Lung (tissue), 12 donors: Measurements from ENCODE around the gene RNASE1. TPM values are rescaled to one million over a fixed set of nuclear protein-coding genes. Genes with fewer than 3 reads are reported as not detected.

Source experiments
- ATAC-seq: fragments of 200-7000 bp; cut with Tn5 transposase; one replicate; pipeline ENCODE4 v1.9.1; 2020; ENCODE audit warnings: moderate number of reproducible peaks; ENCODE audit not compliant: insufficient read depth, low FRiP score
- DNase-seq, 3 donors: peaks; one replicate each; pipeline ENCODE4 v3.0.0-alpha.2; 2013 to 2017
- H3K27ac ChIP-seq, 2 donors: one replicate each; pipeline ENCODE4 v1.5.1; 2013; ENCODE audit warnings: mild to moderate bottlenecking in 2 of 2, moderate library complexity in 2 of 2, control low read depth in 1 of 2, inconsistent platforms in 1 of 2, low read depth in 1 of 2, low read length in 1 of 2
- H3K27me3 ChIP-seq, 3 donors: one replicate each; pipeline ENCODE4 v1.5.1; 2013; ENCODE audit warnings: low read length in 2 of 3; ENCODE audit not compliant: control insufficient read depth in 3 of 3, insufficient read depth in 3 of 3
- H3K36me3 ChIP-seq, 4 donors: one replicate each; pipeline ENCODE4 v1.5.1; 2013; ENCODE audit warnings: low read length in 4 of 4, mild to moderate bottlenecking in 1 of 4, moderate library complexity in 1 of 4; ENCODE audit not compliant: control insufficient read depth in 4 of 4, insufficient read depth in 4 of 4
- H3K4me1 ChIP-seq, 5 donors: one replicate each; pipeline ENCODE4 v1.5.1; 2013; ENCODE audit warnings: low read length in 5 of 5, mild to moderate bottlenecking in 2 of 5, moderate library complexity in 1 of 5; ENCODE audit not compliant: control insufficient read depth in 5 of 5, insufficient read depth in 5 of 5
- H3K4me3 ChIP-seq: one replicate; pipeline ENCODE4 v1.5.1; 2013; ENCODE audit warnings: mild to moderate bottlenecking, control low read depth, moderate library complexity
- H3K9ac ChIP-seq, 2 donors: one replicate each; pipeline ENCODE4 v1.5.1; 2013; ENCODE audit warnings: low read length in 2 of 2, control low read depth in 1 of 2; ENCODE audit not compliant: insufficient read depth in 1 of 2
- H3K9me3 ChIP-seq, 4 donors: one replicate each; pipeline ENCODE4 v1.5.1; 2013; ENCODE audit warnings: low read length in 3 of 4, mild to moderate bottlenecking in 1 of 4, moderate library complexity in 1 of 4; ENCODE audit not compliant: control insufficient read depth in 4 of 4, insufficient read depth in 3 of 4
- CTCF ChIP-seq: IDR thresholded peaks from 2 replicates; pipeline ENCODE4 v1.5.1; 2012; ENCODE audit warnings: mild to moderate bottlenecking; ENCODE audit errors: control extremely low read depth, extremely low read depth
- WGBS, 2 donors: extraction: QIAGEN DNeasy Blood & Tissue Kit; methylation state at CpG; one replicate each; pipeline ENCODE4 v1.1.7; 2013; 5-methylcytosine and 5-hydroxymethylcytosine counted together
- polyA plus RNA-seq, 2 donors: library from polyadenylated mRNA; stranded (reverse); fragments of 200-250 nt; gene quantifications; one replicate each; pipeline ENCODE4 v1.2.1, GENCODE V29; 2013
- total RNA-seq, 2 donors: library from RNA; depleted of rRNA in 1 of 2; stranded (reverse); fragments of >200 nt in 1 of 2; gene quantifications; one replicate each; pipeline ENCODE4 v1.2.1, GENCODE V29; 2014 to 2021
- donor health status: control.
- donor health status: control.
- donor health status: Bipolar disorder and iron deficiency.
- donor health status: healthy.
- donor health status: DM: yes; HTN: yes; CAD: no.

Gene RNASE1
- total and polyA plus RNA-seq, 4 donors: 511 to 1,326 (median 1,000) TPM

- Histone ChIP-seq H3K9ac (no peak overlapping the region), H3K27ac (peak overlapping the region in 1 of 2 donors; percentile 14), H3K4me1 (peaks cover 0 to 3% (median 0%) of the 10 kb centered on the region in 5 donors), H3K27me3 (no peaks in the 10 kb centered on the region), H3K4me3 (no peak overlapping the region), H3K9me3 (peaks cover 0 to 10% (median 4%) of the 10 kb centered on the region in 4 donors), H3K36me3 (no peaks in the 10 kb centered on the region)
- TF ChIP-seq CTCF: no peak
- 66 to 82% methylated on average over 2 of the region's 2 CpGs for WGBS, 2 donors
- no peak for DNase-seq
- ATAC-seq: no peak
These were observed 48.3 kb downstream of the RNASE1 start for GRCh38 chr14:20754308-20754707.

GRCh38 chr14:20751963-20752562 lies 50.6 kb downstream of the RNASE1 start:
- H3K27me3 ChIP-seq: no peaks in the 10 kb centered on the region
- no peak overlapping the region for H3K27ac ChIP-seq
- no peak overlapping the region for H3K9ac ChIP-seq
- WGBS, 2 donors: 85 to 92% methylated on average over 5 of the region's 5 CpGs
- ATAC-seq (no peak), DNase-seq (no peak)
- no peak overlapping the region for H3K4me3 ChIP-seq
- TF ChIP-seq CTCF: no peak
- H3K4me1 ChIP-seq: peaks cover 0 to 3% (median 2%) of the 10 kb centered on the region in 5 donors
- H3K36me3 ChIP-seq: no peaks in the 10 kb centered on the region
- H3K9me3 ChIP-seq: peaks cover 0 to 10% (median 4%) of the 10 kb centered on the region in 4 donors

Other genes starting within 250 kb of the RNASE1 start
- gene RNASE9, start 241.8 kb downstream of the RNASE1 start, total RNA-seq: not detected
- gene RNASE9, start 241.8 kb downstream of the RNASE1 start, polyA plus RNA-seq: not detected
- not detected for gene RNASE11, start 214.8 kb downstream of the RNASE1 start, total RNA-seq
- not detected for gene RNASE11, start 214.8 kb downstream of the RNASE1 start, polyA plus RNA-seq
- gene RNASE12, start 211.5 kb downstream of the RNASE1 start, total RNA-seq: not detected
- gene RNASE12, start 211.5 kb downstream of the RNASE1 start, polyA plus RNA-seq: not detected
- gene OR6S1, start 161.2 kb downstream of the RNASE1 start, total RNA-seq: not detected
- not detected for gene OR6S1, start 161.2 kb downstream of the RNASE1 start, polyA plus RNA-seq
- 10 to 100 TPM; 14.5 to 51.9 TPM for gene RNASE4, start 118.3 kb downstream of the RNASE1 start, total RNA-seq
- 10 to 100 TPM; 28.4 to 28.8 TPM for gene RNASE4, start 118.3 kb downstream of the RNASE1 start, polyA plus RNA-seq
- gene ANG, start 114.1 kb downstream of the RNASE1 start, total RNA-seq: 10 to 100 TPM; 14.0 to 16.3 TPM
- 10 to 100 TPM; 19.6 to 27.5 TPM for gene ANG, start 114.1 kb downstream of the RNASE1 start, polyA plus RNA-seq
- gene EDDM3A, start 57.0 kb downstream of the RNASE1 start, total RNA-seq: not detected
- gene EDDM3A, start 57.0 kb downstream of the RNASE1 start, polyA plus RNA-seq: not detected
- not detected for gene EDDM3B, start 34.4 kb downstream of the RNASE1 start, total RNA-seq
- gene EDDM3B, start 34.4 kb downstream of the RNASE1 start, polyA plus RNA-seq: under 1 TPM in 1 of 2 donors, not detected in 1; 0.09 TPM
- gene RNASE6, start 21.6 kb downstream of the RNASE1 start, total RNA-seq: 10 to 100 TPM in 1 of 2 donors, 1 to 10 TPM in 1; 8.1 to 15.9 TPM
- gene RNASE6, start 21.6 kb downstream of the RNASE1 start, polyA plus RNA-seq: 10 to 100 TPM in 1 of 2 donors, 1 to 10 TPM in 1; 5.1 to 37.2 TPM
- gene RNASE3, start 88.5 kb upstream of the RNASE1 start, total RNA-seq: under 1 TPM in 1 of 2 donors, not detected in 1; 0.31 TPM
- gene RNASE3, start 88.5 kb upstream of the RNASE1 start, polyA plus RNA-seq: 1 to 10 TPM in 1 of 2 donors, under 1 TPM in 1; 0.79 to 2.5 TPM
- gene RNASE2, start 152.6 kb upstream of the RNASE1 start, total RNA-seq: 1 to 10 TPM; 2.4 to 7.8 TPM
- gene RNASE2, start 152.6 kb upstream of the RNASE1 start, polyA plus RNA-seq: 10 to 100 TPM in 1 of 2 donors, 1 to 10 TPM in 1; 8.7 to 65.0 TPM
- gene METTL17, start 187.1 kb upstream of the RNASE1 start, total RNA-seq: 10 to 100 TPM; 53.8 to 59.6 TPM
- gene METTL17, start 187.1 kb upstream of the RNASE1 start, polyA plus RNA-seq: 10 to 100 TPM; 51.2 to 67.1 TPM
- gene SLC39A2, start 196.4 kb upstream of the RNASE1 start, total RNA-seq: not detected
- gene SLC39A2, start 196.4 kb upstream of the RNASE1 start, polyA plus RNA-seq: under 1 TPM; 0.02 to 0.08 TPM
- gene NDRG2, start 222.2 kb upstream of the RNASE1 start, total RNA-seq: 100 to 1,000 TPM in 1 of 2 donors, 10 to 100 TPM in 1; 50.6 to 112 TPM
- gene NDRG2, start 222.2 kb upstream of the RNASE1 start, polyA plus RNA-seq: 10 to 100 TPM; 46.1 to 66.7 TPM
- under 1 TPM in 1 of 2 donors, not detected in 1; 0.65 TPM for gene TPPP2, start 227.4 kb upstream of the RNASE1 start, total RNA-seq
- not detected for gene TPPP2, start 227.4 kb upstream of the RNASE1 start, polyA plus RNA-seq
- not detected for gene RNASE13, start 232.0 kb upstream of the RNASE1 start, total RNA-seq
- not detected for gene RNASE13, start 232.0 kb upstream of the RNASE1 start, polyA plus RNA-seq
- not detected for gene RNASE7, start 239.5 kb upstream of the RNASE1 start, total RNA-seq
- under 1 TPM; 0.13 to 0.18 TPM for gene RNASE7, start 239.5 kb upstream of the RNASE1 start, polyA plus RNA-seq